Measurements from ENCODE around the gene WAS.
A peak's percentile ranks its signal among the peaks of the same experiment; 100 is the strongest.

The WAS gene

GRCh38 chrX:48694776-48695533, 11.4 kb downstream of the WAS start:
- TF ChIP-seq CTCF (IDR thresholded peaks at IDR 0.05), result no peak
- no peak for TF ChIP-seq ZFX (IDR thresholded peaks at IDR 0.05; ENCODE audit: borderline replicate concordance)
- no peak overlapping the region for H3K27ac ChIP-seq

GRCh38 chrX:48695534-48695896, 11.9 kb downstream of the WAS start:
- TF ChIP-seq CTCF (IDR thresholded peaks at IDR 0.05) (no peak), ZFX (IDR thresholded peaks at IDR 0.05; ENCODE audit: borderline replicate concordance) (no peak)
- peak overlapping the region; percentile 88 for H3K27ac ChIP-seq

- TF ChIP-seq ZFX (IDR thresholded peaks at IDR 0.05; ENCODE audit: borderline replicate concordance) (no peak), CTCF (IDR thresholded peaks at IDR 0.05) (no peak)
- H3K27ac ChIP-seq, result peak overlapping the region; percentile 88
Observed at GRCh38 chrX:48695925-48696300, 12.3 kb downstream of the WAS start.

GRCh38 chrX:48696301-48696908, 12.8 kb downstream of the WAS start, which contains the start of gene SUV39H1:
Gene SUV39H1, plus strand, starts transcription at chrX:48696734. Its CDS starts 51 bp downstream, at chrX:48696785.
- peak within 1 kb of the TSS; percentile 88 for H3K27ac ChIP-seq
- no peak for TF ChIP-seq ZFX (IDR thresholded peaks at IDR 0.05; ENCODE audit: borderline replicate concordance)
- no peak for TF ChIP-seq CTCF (IDR thresholded peaks at IDR 0.05)

- TF ChIP-seq CTCF (IDR thresholded peaks at IDR 0.05) (no peak), ZFX (IDR thresholded peaks at IDR 0.05; ENCODE audit: borderline replicate concordance) (no peak)
- peak overlapping the region; percentile 88 for H3K27ac ChIP-seq
Observed at GRCh38 chrX:48696909-48697727, 13.5 kb downstream of the WAS start.

- TF ChIP-seq ZFX (IDR thresholded peaks at IDR 0.05; ENCODE audit: borderline replicate concordance) (no peak), CTCF (IDR thresholded peaks at IDR 0.05) (no peak)
- peak overlapping the region; percentile 88; the same call in 1 of the 2 replicates for H3K27ac ChIP-seq
Observed at GRCh38 chrX:48698306-48698705, 14.7 kb downstream of the WAS start.

Data from 22Rv1 (cell line).